Heart right ventricle (tissue), 16 donors: ENCODE results near the gene MIB2. TPM values are rescaled to one million over a fixed set of nuclear protein-coding genes. Genes with fewer than 3 reads are reported as not detected.
A peak's percentile ranks its signal among the peaks of the same experiment; 100 is the strongest.

Experiments used
- ATAC-seq, 8 donors: fragments of 200-7000 bp; cut with Tn5 transposase; one replicate each; pipeline ENCODE4 v1.9.1; 2020; ENCODE audit warnings: mild to moderate bottlenecking in 8 of 8, moderate library complexity in 8 of 8, moderate number of reproducible peaks in 1 of 8
- DNase-seq, 2 donors: peaks; one replicate each; pipeline ENCODE4 v3.0.0-alpha.2; 2020
- H3K27ac ChIP-seq, 10 donors: fragments of 200-600 bp; sonication (generic) in 2 of 10; one replicate each; pipeline versions ENCODE4 v1.5.0 to v1.8.0; 2020 to 2022; ENCODE audit warnings: mild to moderate bottlenecking in 3 of 10
- H3K27me3 ChIP-seq, 7 donors: fragments of 200-600 bp; one replicate each; pipeline ENCODE4 v1.8.0; 2021 to 2022; ENCODE audit warnings: mild to moderate bottlenecking in 2 of 7
- H3K36me3 ChIP-seq, 9 donors: fragments of 200-600 bp; sonication (generic) in 1 of 9; one replicate each; pipeline versions ENCODE4 v1.5.0 to v1.8.0; 2020 to 2022; ENCODE audit warnings: mild to moderate bottlenecking in 2 of 9
- H3K4me1 ChIP-seq, 9 donors: fragments of 200-600 bp; sonication (generic) in 1 of 9; one replicate each; pipeline versions ENCODE4 v1.5.0 to v1.8.0; 2020 to 2022; ENCODE audit warnings: mild to moderate bottlenecking in 4 of 9
- H3K4me3 ChIP-seq, 10 donors: fragments of 200-600 bp; sonication (generic) in 2 of 10; one replicate each; pipeline versions ENCODE4 v1.5.0 to v1.8.0; 2020 to 2022; ENCODE audit warnings: mild to moderate bottlenecking in 7 of 10, moderate library complexity in 2 of 10
- H3K9me3 ChIP-seq, 11 donors: fragments of 200-600 bp in 10 of 11; sonication (generic) in 2 of 11; one replicate each; pipeline versions ENCODE4 v1.5.0 to v1.8.0; 2013 to 2022; ENCODE audit warnings: mild to moderate bottlenecking in 2 of 11, control low read depth in 1 of 11, moderate library complexity in 1 of 11
- WGBS, 2 donors: extraction: QIAGEN DNeasy Blood & Tissue Kit; methylation state at CpG; one replicate each; pipeline ENCODE4 v1.1.7; 2013; ENCODE audit warnings: inconsistent platforms in 1 of 2; 5-methylcytosine and 5-hydroxymethylcytosine counted together
- intact Hi-C, 10 donors: fragments of 100-400 bp; cut with DNase I; formaldehyde crosslinking; loops; one replicate each; pipeline versions ENCODE4 v1.11.1 to v1.14.2; 2022
- polyA plus RNA-seq, 2 donors: library from polyadenylated mRNA; stranded (reverse); fragments of 200-250 nt; gene quantifications; one replicate each; pipeline ENCODE4 v1.2.3, GENCODE V29; 2013
- total RNA-seq, 10 donors: library from RNA; stranded (reverse); fragmentation: NEBNext Ultra II Directional in 3 of 10; extraction: Animal tissue kit (Norgen Biotek cat#: 25700) in 3 of 10; gene quantifications; one replicate each; pipeline versions ENCODE4 v1.2.1 to v1.2.4, GENCODE V29; 2021 to 2023
- TF ChIP-seq, protein P1 (sequence below), 9 donors: fragments of 200-600 bp; sonication (generic) in 2 of 9; IDR thresholded peaks; one replicate each; pipeline versions ENCODE4 v1.5.0 to v1.8.0; 2021 to 2022; ENCODE audit warnings: antibody characterized with exemption in 9 of 9, mild to moderate bottlenecking in 5 of 9, moderate library complexity in 1 of 9
- donor health status: Arrhythmogenic right ventricular cardiomyopathy.
- donor health status: ischemic (EF 13 %, LVEDD 7.1; RV severe dilation, severe dysfunction).
- donor health status: healthy with polysubstance abuse.
- donor health status: DM: no; HTN: yes; CAD: no.
- donor health status: DM: no; HTN: no; CAD: no.
- donor health status: ischemic (EF 25% LVEDD 6.9; RV normal size, moderate dysfunction).
- donor health status: ischemic (EF 25% LVEDD 5.7; RV mildly dilated, moderate dysfunction).
- donor health status: healthy.
- donor health status: DM: yes; HTN: yes; CAD: no.
- donor health status: Ischemic cardiomyopathy.
- donor health status: ischemic (EF 35%, LVEDD 5.7; RV mildly dilated, moderate dysfunction).
- donor health status: nonischemic (EF 11% LVEDD 7.7; RV severe dilation, severe dysfunction).
- donor health status: DM: yes; HTN: yes; CAD: no.
- donor health status: PGD.
- donor health status: ischemic (EF 29% LVEDD 5.4; RV normal size, mild dysfunction).
- donor health status: nonischemic (EF 23%, LVEDD 6.1; RV moderate dilation, normal function).

The MIB2 gene
- total and polyA plus RNA-seq, 12 donors, result 53.6 to 248 (median 74.7) TPM

DNA sequence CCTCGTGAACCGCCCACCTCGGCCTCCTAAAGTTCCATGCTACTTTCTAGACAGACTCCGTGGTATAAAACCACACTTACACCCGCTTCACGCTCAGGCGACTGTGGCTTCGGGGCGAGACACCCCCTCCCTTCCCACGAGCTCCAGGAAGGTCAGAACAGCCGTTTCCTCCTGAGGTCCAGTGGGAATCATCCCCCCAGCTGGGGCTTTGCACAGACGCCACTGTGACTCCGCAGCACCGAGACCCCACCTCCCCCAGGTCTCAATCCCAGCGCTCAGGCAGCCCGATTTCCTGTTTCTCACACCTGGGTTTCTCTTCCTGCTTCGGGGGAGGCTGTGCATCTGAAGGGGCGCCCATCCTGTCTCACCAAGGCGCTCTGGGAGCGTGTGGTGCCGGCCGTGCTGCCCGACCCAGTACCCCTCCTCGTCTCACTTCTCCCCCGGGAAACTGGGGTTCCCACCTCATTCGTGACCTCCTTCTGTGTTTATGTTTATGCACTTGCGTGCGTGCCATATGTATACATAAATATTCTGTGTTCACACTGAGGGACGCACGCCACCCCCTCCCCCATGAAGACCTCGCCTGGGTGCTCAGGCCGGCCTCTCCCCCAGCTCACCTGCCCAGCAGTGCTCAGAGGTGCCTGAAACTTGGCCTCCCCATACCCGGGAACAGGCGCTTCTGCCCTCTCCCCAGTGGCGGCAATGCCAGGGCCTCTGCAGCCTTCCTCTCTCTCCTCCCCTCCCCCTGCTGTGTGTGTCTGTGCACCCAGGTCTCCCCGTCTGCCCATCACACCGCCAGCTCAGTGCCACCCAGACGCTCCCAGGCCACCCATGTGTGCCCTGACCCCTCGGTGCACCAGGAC, 62.6 kb downstream of the MIB2 start:
- TF ChIP-seq, protein P1, sequence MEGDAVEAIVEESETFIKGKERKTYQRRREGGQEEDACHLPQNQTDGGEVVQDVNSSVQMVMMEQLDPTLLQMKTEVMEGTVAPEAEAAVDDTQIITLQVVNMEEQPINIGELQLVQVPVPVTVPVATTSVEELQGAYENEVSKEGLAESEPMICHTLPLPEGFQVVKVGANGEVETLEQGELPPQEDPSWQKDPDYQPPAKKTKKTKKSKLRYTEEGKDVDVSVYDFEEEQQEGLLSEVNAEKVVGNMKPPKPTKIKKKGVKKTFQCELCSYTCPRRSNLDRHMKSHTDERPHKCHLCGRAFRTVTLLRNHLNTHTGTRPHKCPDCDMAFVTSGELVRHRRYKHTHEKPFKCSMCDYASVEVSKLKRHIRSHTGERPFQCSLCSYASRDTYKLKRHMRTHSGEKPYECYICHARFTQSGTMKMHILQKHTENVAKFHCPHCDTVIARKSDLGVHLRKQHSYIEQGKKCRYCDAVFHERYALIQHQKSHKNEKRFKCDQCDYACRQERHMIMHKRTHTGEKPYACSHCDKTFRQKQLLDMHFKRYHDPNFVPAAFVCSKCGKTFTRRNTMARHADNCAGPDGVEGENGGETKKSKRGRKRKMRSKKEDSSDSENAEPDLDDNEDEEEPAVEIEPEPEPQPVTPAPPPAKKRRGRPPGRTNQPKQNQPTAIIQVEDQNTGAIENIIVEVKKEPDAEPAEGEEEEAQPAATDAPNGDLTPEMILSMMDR (IDR thresholded peaks at IDR 0.05), result no peak
- Histone ChIP-seq H3K4me3 (peak overlapping the region in 1 of 10 donors; percentile 27), H3K36me3 (peaks cover 0 to 27% (median 0%) of the 10 kb centered on the region in 9 donors), H3K9me3 (no peaks in the 10 kb centered on the region), H3K27ac (peak overlapping the region in 8 of 10 donors; percentile 3 to 83 (median 58)), H3K4me1 (peaks cover 0 to 32% (median 15%) of the 10 kb centered on the region in 9 donors), H3K27me3 (no peaks in the 10 kb centered on the region)
- intact Hi-C loops, result no loop called here
- ATAC-seq, result peak; percentile 31 to 76 (median 56)
- 52 to 69% methylated on average over 39 of the region's 39 CpGs for WGBS, 2 donors
- peak; percentile 12 to 55 for DNase-seq

DNA sequence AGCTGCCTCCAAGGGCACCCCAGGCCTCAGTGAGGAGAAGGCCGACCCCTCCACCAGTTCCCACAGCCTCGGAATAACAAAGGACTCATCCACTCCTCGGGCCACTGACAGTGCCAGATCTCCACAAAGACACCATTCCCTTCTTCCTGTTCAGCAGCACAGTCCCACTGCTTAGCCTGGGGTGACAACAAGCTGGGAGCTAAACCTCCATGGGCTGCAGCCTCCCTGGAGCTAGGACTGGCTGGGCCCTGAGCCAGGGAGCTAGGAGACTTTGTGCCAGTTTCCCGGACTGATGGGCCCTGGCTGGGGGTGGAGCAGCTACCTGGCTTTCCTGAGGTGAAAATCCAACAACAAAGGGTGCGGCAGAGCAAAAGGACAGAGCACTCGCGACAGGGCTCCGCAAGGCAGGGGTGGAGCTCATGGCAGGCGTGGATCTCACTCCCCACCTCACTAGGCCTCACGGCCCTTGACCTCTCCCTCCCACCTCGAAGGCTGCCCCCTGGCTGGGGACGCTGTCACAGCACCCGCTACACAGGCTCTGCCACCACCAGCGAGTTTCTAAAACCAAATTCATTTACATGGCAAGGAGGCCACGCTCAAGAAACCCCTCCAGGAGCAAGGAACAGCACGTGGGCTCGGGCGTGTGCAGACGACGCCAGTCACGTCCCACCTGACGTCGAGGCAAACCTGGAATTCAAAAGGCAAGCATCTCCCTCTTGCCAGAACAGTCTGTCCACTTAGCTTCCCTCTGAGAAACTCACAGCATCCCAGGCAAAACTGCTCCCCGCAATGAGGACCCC, 63.5 kb downstream of the MIB2 start:
- H3K4me1 ChIP-seq, result peaks cover 3 to 40% (median 15%) of the 10 kb centered on the region in 9 donors
- no peaks in the 10 kb centered on the region for H3K9me3 ChIP-seq
- DNase-seq, result peak in 1 of 2 donors; percentile 15
- 68 to 71% methylated on average over 24 of the region's 24 CpGs for WGBS, 2 donors
- no peak overlapping the region for H3K4me3 ChIP-seq
- H3K36me3 ChIP-seq, result peaks cover 0 to 28% (median 0%) of the 10 kb centered on the region in 9 donors
- peak overlapping the region in 8 of 10 donors; percentile 3 to 83 (median 58) for H3K27ac ChIP-seq
- H3K27me3 ChIP-seq, result no peaks in the 10 kb centered on the region
- TF ChIP-seq, protein P1 (IDR thresholded peaks at IDR 0.05), result peak in 6 of 9 donors; percentile 12 to 55 (median 36)
- peak in 7 of 8 donors; percentile 11 to 64 (median 31) for ATAC-seq
- intact Hi-C loops, result no loop called here

Other genes starting within 250 kb of the MIB2 start
- 100 to 1,000 TPM; 176 to 251 (median 193) TPM for gene AURKAIP1, start 240.3 kb upstream of the MIB2 start, total RNA-seq
- gene AURKAIP1, start 240.3 kb upstream of the MIB2 start, polyA plus RNA-seq, result 100 to 1,000 TPM; 376 to 528 TPM
- gene CCNL2, start 216.2 kb upstream of the MIB2 start, total RNA-seq, result 10 to 100 TPM; 38.5 to 77.5 (median 47.7) TPM
- 100 to 1,000 TPM in 1 of 2 donors, 10 to 100 TPM in 1; 57.3 to 243 TPM for gene CCNL2, start 216.2 kb upstream of the MIB2 start, polyA plus RNA-seq
- 100 to 1,000 TPM; 116 to 162 (median 132) TPM for gene MRPL20, start 208.2 kb upstream of the MIB2 start, total RNA-seq
- gene MRPL20, start 208.2 kb upstream of the MIB2 start, polyA plus RNA-seq, result 100 to 1,000 TPM; 124 to 224 TPM
- 1 to 10 TPM in 7 of 10 donors, under 1 TPM in 3; 0.37 to 2.5 (median 1.8) TPM for gene ANKRD65, start 194.2 kb upstream of the MIB2 start, total RNA-seq
- 1 to 10 TPM; 1.2 to 3.1 TPM for gene ANKRD65, start 194.2 kb upstream of the MIB2 start, polyA plus RNA-seq
- 10 to 100 TPM; 10.8 to 52.8 (median 14.1) TPM for gene VWA1, start 179.8 kb upstream of the MIB2 start, total RNA-seq
- gene VWA1, start 179.8 kb upstream of the MIB2 start, polyA plus RNA-seq, result 10 to 100 TPM; 13.9 to 27.5 TPM
- 1 to 10 TPM in 5 of 10 donors, under 1 TPM in 5; 0.11 to 2.2 (median 1.2) TPM for gene ATAD3C, start 165.8 kb upstream of the MIB2 start, total RNA-seq
- under 1 TPM; 0.49 to 0.66 TPM for gene ATAD3C, start 165.8 kb upstream of the MIB2 start, polyA plus RNA-seq
- gene ATAD3B, start 143.7 kb upstream of the MIB2 start, total RNA-seq, result 1 to 10 TPM; 5.3 to 9.9 (median 6.6) TPM
- 10 to 100 TPM; 12.5 to 33.3 TPM for gene ATAD3B, start 143.7 kb upstream of the MIB2 start, polyA plus RNA-seq
- gene ATAD3A, start 103.3 kb upstream of the MIB2 start, total RNA-seq, result 10 to 100 TPM; 13.2 to 27.9 (median 15.6) TPM
- 10 to 100 TPM; 24.7 to 39.4 TPM for gene ATAD3A, start 103.3 kb upstream of the MIB2 start, polyA plus RNA-seq
- 1 to 10 TPM; 3.2 to 6.2 (median 3.7) TPM for gene TMEM240, start 74.9 kb upstream of the MIB2 start, total RNA-seq
- gene TMEM240, start 74.9 kb upstream of the MIB2 start, polyA plus RNA-seq, result 10 to 100 TPM in 1 of 2 donors, 1 to 10 TPM in 1; 3.5 to 12.1 TPM
- 100 to 1,000 TPM in 4 of 10 donors, 10 to 100 TPM in 6; 73.8 to 138 (median 77.9) TPM for gene SSU72, start 40.6 kb upstream of the MIB2 start, total RNA-seq
- 100 to 1,000 TPM in 1 of 2 donors, 10 to 100 TPM in 1; 96.3 to 122 TPM for gene SSU72, start 40.6 kb upstream of the MIB2 start, polyA plus RNA-seq
- 1 to 10 TPM in 8 of 10 donors, under 1 TPM in 2; 0.66 to 5.9 (median 2.3) TPM for gene FNDC10, start 15.4 kb upstream of the MIB2 start, total RNA-seq
- gene FNDC10, start 15.4 kb upstream of the MIB2 start, polyA plus RNA-seq, result 1 to 10 TPM; 1.1 to 3.8 TPM
- gene MMP23B, start 16.7 kb downstream of the MIB2 start, total RNA-seq, result 10 to 100 TPM; 21.5 to 87.0 (median 63.1) TPM
- gene MMP23B, start 16.7 kb downstream of the MIB2 start, polyA plus RNA-seq, result 100 to 1,000 TPM in 1 of 2 donors, 10 to 100 TPM in 1; 14.2 to 113 TPM
- 10 to 100 TPM; 20.9 to 30.4 (median 23.8) TPM for gene CDK11B, start 43.5 kb downstream of the MIB2 start, total RNA-seq
- gene CDK11B, start 43.5 kb downstream of the MIB2 start, polyA plus RNA-seq, result 10 to 100 TPM; 31.4 to 34.1 TPM
- gene SLC35E2B, start 77.3 kb downstream of the MIB2 start, total RNA-seq, result 10 to 100 TPM; 12.3 to 30.7 (median 17.0) TPM
- gene SLC35E2B, start 77.3 kb downstream of the MIB2 start, polyA plus RNA-seq, result 10 to 100 TPM in 1 of 2 donors, 1 to 10 TPM in 1; 8.4 to 21.1 TPM
- gene CDK11A, start 108.9 kb downstream of the MIB2 start, total RNA-seq, result 10 to 100 TPM; 11.6 to 26.3 (median 15.3) TPM
- gene CDK11A, start 108.9 kb downstream of the MIB2 start, polyA plus RNA-seq, result 10 to 100 TPM; 13.0 to 88.3 TPM
- gene NADK, start 163.0 kb downstream of the MIB2 start, total RNA-seq, result 10 to 100 TPM; 15.2 to 40.2 (median 21.9) TPM
- 10 to 100 TPM; 26.2 to 37.5 TPM for gene NADK, start 163.0 kb downstream of the MIB2 start, polyA plus RNA-seq